DOHH2 (cell line): ENCODE data around the gene TRPM3.

Source experiments
- H3F3A ChIP-seq: fragments of 200-600 bp; sonication (generic), shearing (Covaris generic); 2 replicates; pipeline ENCODE4 v1.6.0; 2016; ENCODE audit warnings: antibody characterized with exemption, mild to moderate bottlenecking; ENCODE audit not compliant: control insufficient read depth, insufficient read depth
- H3K27ac ChIP-seq: fragments of 200-600 bp; sonication (generic); 2 replicates; pipeline ENCODE4 v1.5.1; 2014; ENCODE audit warnings: low read depth, mild to moderate bottlenecking, low read length, moderate library complexity
- H3K27me3 ChIP-seq: fragments of 200-600 bp; sonication (generic); 2 replicates; pipeline ENCODE4 v1.6.1; 2014; ENCODE audit warnings: mild to moderate bottlenecking, low read length, mixed read lengths; ENCODE audit not compliant: control insufficient read depth
- H3K36me3 ChIP-seq: fragments of 200-600 bp; sonication (generic); 2 replicates; pipeline ENCODE4 v1.6.1; 2014; ENCODE audit warnings: mild to moderate bottlenecking, low read length, moderate library complexity, mixed read lengths; ENCODE audit not compliant: control insufficient read depth
- H3K4me1 ChIP-seq: fragments of 200-600 bp; sonication (generic); 2 replicates; pipeline ENCODE4 v1.6.1; 2014; ENCODE audit warnings: mild to moderate bottlenecking, low read length, mixed read lengths; ENCODE audit not compliant: control insufficient read depth
- H3K4me2 ChIP-seq: fragments of 200-600 bp; sonication (generic); 2 replicates; pipeline ENCODE4 v1.6.0; 2014; ENCODE audit warnings: mild to moderate bottlenecking, low read length, moderate library complexity
- H3K4me3 ChIP-seq: fragments of 200-600 bp; sonication (generic); 2 replicates; pipeline ENCODE4 v1.5.1; 2014; ENCODE audit warnings: mild to moderate bottlenecking, low read length, mixed read lengths
- H3K79me2 ChIP-seq: fragments of 200-600 bp; sonication (generic); 2 replicates; pipeline ENCODE4 v1.6.1; 2014; ENCODE audit warnings: mild to moderate bottlenecking, low read length, mixed read lengths; ENCODE audit not compliant: control insufficient read depth
- H3K9me2 ChIP-seq: fragments of 200-600 bp; sonication (generic); replicated peaks from 2 replicates; pipeline ENCODE4 v1.6.1; 2014; ENCODE audit warnings: mild to moderate bottlenecking, low read length, mixed read lengths; ENCODE audit not compliant: control insufficient read depth
- H3K9me3 ChIP-seq: fragments of 200-600 bp; sonication (generic); 2 replicates; pipeline ENCODE4 v1.6.1; 2014; ENCODE audit warnings: antibody characterized with exemption, low read length, mixed read lengths; ENCODE audit not compliant: control insufficient read depth, insufficient read depth
- H4K20me1 ChIP-seq: fragments of 200-600 bp; sonication (generic); 2 replicates; pipeline ENCODE4 v1.6.0; 2014; ENCODE audit warnings: low read depth, mild to moderate bottlenecking, antibody characterized with exemption, low read length, moderate library complexity; ENCODE audit not compliant: control insufficient read depth, insufficient read depth
- EZH2phosphoT487 ChIP-seq: fragments of 200-600 bp; sonication (generic); IDR thresholded peaks from 2 replicates; pipeline ENCODE4 v1.6.1; 2017; ENCODE audit warnings: borderline replicate concordance, mild to moderate bottlenecking, antibody characterized with exemption, low read length, moderate library complexity, mixed read lengths
- TF ChIP-seq, protein P1 (sequence below): fragments of 200-600 bp; sonication (generic); IDR thresholded peaks from one replicate; pipeline ENCODE4 v1.5.1; 2014; ENCODE audit warnings: antibody characterized with exemption, mild to moderate bottlenecking, low read depth, low read length; ENCODE audit not compliant: poor library complexity, severe bottlenecking

Gene TRPM3

DNA sequence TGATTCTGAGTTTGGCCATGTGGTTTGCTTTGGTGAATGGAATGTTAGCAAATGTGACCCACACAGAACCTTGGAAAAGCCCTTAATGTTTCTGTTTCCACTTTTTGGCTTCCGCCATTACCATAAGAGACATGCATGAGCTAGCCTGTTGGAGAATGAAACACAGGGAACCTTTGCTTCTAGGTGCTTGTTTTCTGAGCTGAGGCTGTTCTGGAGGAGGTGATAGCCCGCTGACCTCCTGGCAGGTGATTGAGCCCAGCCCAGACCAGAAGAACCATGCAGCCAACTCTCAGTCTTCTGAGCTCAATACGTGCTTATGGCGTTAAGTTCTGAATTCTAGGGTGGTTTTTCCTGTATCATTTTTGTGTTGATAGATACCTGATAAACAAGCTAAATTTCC lies 558.4 kb downstream of the TRPM3 start:
- Histone ChIP-seq H3K4me3 (no peak overlapping the region), H3K9me3 (no peaks in the 10 kb centered on the region), H3K27ac (no peak overlapping the region), H3K36me3 (no peaks in the 10 kb centered on the region), H4K20me1 (no peaks in the 10 kb centered on the region), H3K9me2 (no peaks in the 10 kb centered on the region), H3K4me1 (peaks cover 8% of the 10 kb centered on the region), H3F3A (no peaks in the 10 kb centered on the region), H3K4me2 (no peak overlapping the region), H3K79me2 (no peaks in the 10 kb centered on the region), H3K27me3 (no peaks in the 10 kb centered on the region)
- TF ChIP-seq, protein P1, sequence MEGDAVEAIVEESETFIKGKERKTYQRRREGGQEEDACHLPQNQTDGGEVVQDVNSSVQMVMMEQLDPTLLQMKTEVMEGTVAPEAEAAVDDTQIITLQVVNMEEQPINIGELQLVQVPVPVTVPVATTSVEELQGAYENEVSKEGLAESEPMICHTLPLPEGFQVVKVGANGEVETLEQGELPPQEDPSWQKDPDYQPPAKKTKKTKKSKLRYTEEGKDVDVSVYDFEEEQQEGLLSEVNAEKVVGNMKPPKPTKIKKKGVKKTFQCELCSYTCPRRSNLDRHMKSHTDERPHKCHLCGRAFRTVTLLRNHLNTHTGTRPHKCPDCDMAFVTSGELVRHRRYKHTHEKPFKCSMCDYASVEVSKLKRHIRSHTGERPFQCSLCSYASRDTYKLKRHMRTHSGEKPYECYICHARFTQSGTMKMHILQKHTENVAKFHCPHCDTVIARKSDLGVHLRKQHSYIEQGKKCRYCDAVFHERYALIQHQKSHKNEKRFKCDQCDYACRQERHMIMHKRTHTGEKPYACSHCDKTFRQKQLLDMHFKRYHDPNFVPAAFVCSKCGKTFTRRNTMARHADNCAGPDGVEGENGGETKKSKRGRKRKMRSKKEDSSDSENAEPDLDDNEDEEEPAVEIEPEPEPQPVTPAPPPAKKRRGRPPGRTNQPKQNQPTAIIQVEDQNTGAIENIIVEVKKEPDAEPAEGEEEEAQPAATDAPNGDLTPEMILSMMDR: no peak
- no peak for TF ChIP-seq EZH2phosphoT487

DNA sequence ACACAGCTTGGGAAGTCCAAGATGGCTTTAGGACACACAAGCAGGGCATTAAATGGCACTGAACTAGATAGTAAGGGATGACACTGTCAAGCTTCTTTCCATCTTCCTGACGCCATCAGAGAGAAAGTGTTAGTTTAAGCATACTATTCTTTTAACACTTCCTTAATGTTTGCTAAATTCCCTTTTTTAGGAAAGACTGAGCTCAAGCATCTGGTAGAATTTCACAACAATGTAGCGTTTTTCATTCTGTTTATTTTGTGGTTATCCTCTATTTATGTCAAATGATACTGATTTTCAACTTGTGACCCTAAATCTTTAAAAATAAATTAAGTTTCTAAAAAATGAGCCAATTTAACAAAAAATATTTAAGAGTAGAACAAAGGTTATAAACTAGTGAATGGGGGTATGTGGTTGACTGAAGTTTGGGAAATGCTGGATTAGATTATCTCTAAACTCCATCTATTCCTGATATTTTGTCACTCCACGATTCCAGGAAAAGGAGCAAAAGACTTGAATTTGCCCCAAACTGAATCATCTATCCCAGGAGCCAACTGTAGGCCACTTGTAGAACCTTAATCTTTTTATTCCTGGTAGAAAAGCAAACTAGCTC lies 559.5 kb downstream of the TRPM3 start:
- no peaks in the 10 kb centered on the region for H4K20me1 ChIP-seq
- H3K36me3 ChIP-seq: no peaks in the 10 kb centered on the region
- H3K79me2 ChIP-seq: no peaks in the 10 kb centered on the region
- H3K4me2 ChIP-seq: no peak overlapping the region
- H3F3A ChIP-seq: no peaks in the 10 kb centered on the region
- H3K9me2 ChIP-seq: no peaks in the 10 kb centered on the region
- H3K27ac ChIP-seq: no peak overlapping the region
- peaks cover 8% of the 10 kb centered on the region for H3K4me1 ChIP-seq
- no peaks in the 10 kb centered on the region for H3K27me3 ChIP-seq
- no peaks in the 10 kb centered on the region for H3K9me3 ChIP-seq
- H3K4me3 ChIP-seq: no peak overlapping the region
- TF ChIP-seq, protein P1: no peak

DNA sequence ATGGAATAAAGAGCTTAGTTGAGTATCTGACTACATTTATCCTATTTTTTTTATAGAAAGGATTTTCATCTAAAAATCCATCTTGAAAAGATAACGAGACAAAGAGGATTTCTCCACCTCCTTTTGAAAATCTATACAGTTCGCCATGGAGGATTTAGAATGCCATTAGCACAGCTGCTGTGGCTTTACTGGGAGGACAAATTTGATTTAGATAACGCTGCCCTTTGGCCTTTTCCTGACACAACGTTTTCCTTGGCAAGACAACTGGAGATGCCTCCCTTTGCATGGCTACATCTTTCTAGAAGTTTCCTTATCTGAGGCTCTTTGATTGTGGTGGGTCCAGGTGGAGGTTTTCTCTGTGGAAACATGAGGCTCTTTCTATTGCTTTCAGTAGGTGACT lies 560.3 kb downstream of the TRPM3 start:
- H4K20me1 ChIP-seq: no peaks in the 10 kb centered on the region
- H3K79me2 ChIP-seq: no peaks in the 10 kb centered on the region
- H3K4me3 ChIP-seq: no peak overlapping the region
- H3F3A ChIP-seq: no peaks in the 10 kb centered on the region
- H3K27ac ChIP-seq: no peak overlapping the region
- no peaks in the 10 kb centered on the region for H3K27me3 ChIP-seq
- no peaks in the 10 kb centered on the region for H3K9me3 ChIP-seq
- H3K4me1 ChIP-seq: peaks cover 8% of the 10 kb centered on the region
- TF ChIP-seq EZH2phosphoT487: no peak
- TF ChIP-seq, protein P1: no peak
- H3K4me2 ChIP-seq: no peak overlapping the region
- H3K9me2 ChIP-seq: no peaks in the 10 kb centered on the region
- no peaks in the 10 kb centered on the region for H3K36me3 ChIP-seq
